ENCODE measurements around the gene ANKRD24.

- TF ChIP-seq POLR2A (IDR thresholded peaks at IDR 0.05) (no peak), CTCF (IDR thresholded peaks at IDR 0.05) (no peak)
These were observed 25.3 kb upstream of the ANKRD24 start for GRCh38 chr19:4157164-4157563.
